MG63 (cell line): ENCODE results near the gene PTRH2. TPM values are rescaled to one million over a fixed set of nuclear protein-coding genes. Genes with fewer than 3 reads are reported as not detected.
"Not testable (repeated sequence)": the region's sequence is repeated elsewhere in the genome, so short reads cannot be mapped to it uniquely, and the experiment has no call there.

Experiments used
- DNase-seq: peaks from one replicate; pipeline ENCODE4 v3.0.0-alpha.2; 2020
- H3K27me3 ChIP-seq: fragments of 250-450 bp; sonication (Bioruptor Pico); 2 replicates; pipeline ENCODE4 v1.5.1; 2020; ENCODE audit warnings: mild to moderate bottlenecking, moderate library complexity
- H3K36me3 ChIP-seq: fragments of 250-450 bp; sonication (Bioruptor Pico); 2 replicates; pipeline ENCODE4 v1.5.1; 2020; ENCODE audit warnings: mild to moderate bottlenecking, moderate library complexity
- H3K4me3 ChIP-seq: fragments of 250-450 bp; sonication (Bioruptor Pico); 2 replicates; pipeline ENCODE4 v1.5.1; 2020; ENCODE audit warnings: mild to moderate bottlenecking, moderate library complexity
- H3K9me3 ChIP-seq: fragments of 250-450 bp; sonication (Bioruptor Pico); 2 replicates; pipeline ENCODE4 v1.5.1; 2020; ENCODE audit warnings: mild to moderate bottlenecking, moderate library complexity
- total RNA-seq: library from RNA; depleted of rRNA; stranded (reverse); fragments of >200 nt; shearing (Covaris generic); gene quantifications from 2 replicates; pipeline ENCODE4 v1.2.3, GENCODE V29; 2014; ENCODE audit warnings: low replicate concordance; rRNA removed

The PTRH2 gene
- total RNA-seq = 38.1 and 40.6 TPM in 2 replicates

- Histone ChIP-seq H3K4me3 (peak within 1 kb of the TSS; percentile 95), H3K36me3 (peaks cover 42% of the 10 kb centered on the region), H3K9me3 (no peaks in the 10 kb centered on the region), H3K27me3 (no peaks in the 10 kb centered on the region)
- peak; percentile 100 for DNase-seq
Observed at GRCh38 chr17:59707149-59707970, at the start of gene PTRH2, which contains the start of gene VMP1. TSS of gene PTRH2 (minus strand) at chr17:59707430. CDS start at chr17:59697978, 9,452 bp downstream. TSS of gene VMP1 (plus strand) at chr17:59707654. CDS start at chr17:59731447, 23,793 bp downstream.

- Histone ChIP-seq H3K9me3 (peaks cover 6% of the 10 kb centered on the region; the same call in 1 of the 2 replicates), H3K27me3 (no peaks in the 10 kb centered on the region), H3K4me3 (no peak overlapping the region), H3K36me3 (peaks cover 32% of the 10 kb centered on the region)
- no peak for DNase-seq
Observed at GRCh38 chr17:59756236-59756818, 49.1 kb upstream of the PTRH2 start.

GRCh38 chr17:59755069-59755468 lies 47.8 kb upstream of the PTRH2 start:
- peaks cover 21% of the 10 kb centered on the region for H3K36me3 ChIP-seq
- not testable (repeated sequence) for DNase-seq, H3K27me3 ChIP-seq, H3K9me3 ChIP-seq, H3K4me3 ChIP-seq

GRCh38 chr17:59754552-59754951 lies 47.3 kb upstream of the PTRH2 start:
- no peaks in the 10 kb centered on the region for H3K27me3 ChIP-seq
- peaks cover 6% of the 10 kb centered on the region; the same call in 1 of the 2 replicates for H3K9me3 ChIP-seq
- peak; percentile 77 for DNase-seq
- H3K36me3 ChIP-seq = peaks cover 24% of the 10 kb centered on the region
- no peak overlapping the region for H3K4me3 ChIP-seq

GRCh38 chr17:59753522-59754467 lies 46.6 kb upstream of the PTRH2 start:
- H3K4me3 ChIP-seq = no peak overlapping the region
- no peak for DNase-seq
- H3K36me3 ChIP-seq = peaks cover 16% of the 10 kb centered on the region
- no peaks in the 10 kb centered on the region for H3K9me3 ChIP-seq
- no peaks in the 10 kb centered on the region for H3K27me3 ChIP-seq

- Histone ChIP-seq H3K27me3 (no peaks in the 10 kb centered on the region), H3K36me3 (peaks cover 16% of the 10 kb centered on the region), H3K4me3 (no peak overlapping the region), H3K9me3 (no peaks in the 10 kb centered on the region)
- no peak for DNase-seq
Observed at GRCh38 chr17:59752922-59753321, 45.7 kb upstream of the PTRH2 start.

- H3K36me3 ChIP-seq = peaks cover 16% of the 10 kb centered on the region
- no peak for DNase-seq
- no peaks in the 10 kb centered on the region for H3K27me3 ChIP-seq
- no peaks in the 10 kb centered on the region for H3K9me3 ChIP-seq
- H3K4me3 ChIP-seq = no peak overlapping the region
Observed at GRCh38 chr17:59752446-59752845, 45.2 kb upstream of the PTRH2 start.

GRCh38 chr17:59751955-59752413 lies 44.8 kb upstream of the PTRH2 start:
- H3K27me3 ChIP-seq = no peaks in the 10 kb centered on the region
- DNase-seq = no peak
- peaks cover 16% of the 10 kb centered on the region for H3K36me3 ChIP-seq
- no peak overlapping the region for H3K4me3 ChIP-seq
- H3K9me3 ChIP-seq = no peaks in the 10 kb centered on the region

- Histone ChIP-seq H3K36me3 (peaks cover 13% of the 10 kb centered on the region), H3K27me3 (no peaks in the 10 kb centered on the region), H3K9me3 (peaks cover under 1% of the 10 kb centered on the region; the same call in 1 of the 2 replicates), H3K4me3 (no peak overlapping the region)
- DNase-seq = no peak
Observed at GRCh38 chr17:59748591-59748990, 41.4 kb upstream of the PTRH2 start.

GRCh38 chr17:59746849-59747445 lies 39.7 kb upstream of the PTRH2 start:
- H3K36me3 ChIP-seq = peaks cover 18% of the 10 kb centered on the region
- DNase-seq = no peak
- no peak overlapping the region for H3K4me3 ChIP-seq
- H3K27me3 ChIP-seq = no peaks in the 10 kb centered on the region
- peaks cover 7% of the 10 kb centered on the region for H3K9me3 ChIP-seq

GRCh38 chr17:59745040-59745439 lies 37.8 kb upstream of the PTRH2 start:
- no peak for DNase-seq

GRCh38 chr17:59743842-59744241 lies 36.6 kb upstream of the PTRH2 start:
- H3K9me3 ChIP-seq = peaks cover 7% of the 10 kb centered on the region
- H3K36me3 ChIP-seq = peaks cover 31% of the 10 kb centered on the region
- no peak for DNase-seq
- no peaks in the 10 kb centered on the region for H3K27me3 ChIP-seq
- no peak overlapping the region for H3K4me3 ChIP-seq

More at GRCh38 chr17:59745040-59745439, 37.8 kb upstream of the PTRH2 start:
- peaks cover 30% of the 10 kb centered on the region for H3K36me3 ChIP-seq
- H3K9me3 ChIP-seq = peaks cover 7% of the 10 kb centered on the region
- no peak overlapping the region for H3K4me3 ChIP-seq
- H3K27me3 ChIP-seq = no peaks in the 10 kb centered on the region

GRCh38 chr17:59737324-59737723 lies 30.1 kb upstream of the PTRH2 start:
- no peak overlapping the region for H3K4me3 ChIP-seq
- H3K27me3 ChIP-seq = no peaks in the 10 kb centered on the region
- no peak for DNase-seq
- H3K9me3 ChIP-seq = no peaks in the 10 kb centered on the region
- H3K36me3 ChIP-seq = peaks cover 49% of the 10 kb centered on the region

- Histone ChIP-seq H3K4me3 (no peak overlapping the region), H3K27me3 (no peaks in the 10 kb centered on the region), H3K36me3 (peaks cover 35% of the 10 kb centered on the region), H3K9me3 (no peaks in the 10 kb centered on the region)
- no peak for DNase-seq
Observed at GRCh38 chr17:59734226-59734625, 27.0 kb upstream of the PTRH2 start.

- Histone ChIP-seq H3K27me3 (no peaks in the 10 kb centered on the region), H3K9me3 (no peaks in the 10 kb centered on the region), H3K36me3 (peaks cover 31% of the 10 kb centered on the region), H3K4me3 (no peak overlapping the region)
- no peak for DNase-seq
Observed at GRCh38 chr17:59733697-59734096, 26.5 kb upstream of the PTRH2 start.

- H3K4me3 ChIP-seq = no peak overlapping the region
- no peaks in the 10 kb centered on the region for H3K9me3 ChIP-seq
- peaks cover 13% of the 10 kb centered on the region for H3K36me3 ChIP-seq
Observed at GRCh38 chr17:59730268-59730834, 23.1 kb upstream of the PTRH2 start.

More at GRCh38 chr17:59730268-59730834, 23.1 kb upstream of the PTRH2 start:
- DNase-seq = no peak
- H3K27me3 ChIP-seq = no peaks in the 10 kb centered on the region
